ENCODE measurements around the gene RPRD1A. TPM values are rescaled to one million over a fixed set of nuclear protein-coding genes. Genes with fewer than 3 reads are reported as not detected.

Gene RPRD1A
- total and polyA plus RNA-seq, 2 of the 4 experiments (the other 2 are of a cell fraction) = 23.3 to 27.2 TPM

- POLR2A ChIA-PET (ENCODE audit: unreplicated experiment) = no interaction called here
- H3K18ac ChIP-seq (ENCODE audit: low read depth, low read length) = no peak overlapping the region
- no peak overlapping the region for H2AFZ ChIP-seq (replicated peaks; ENCODE audit: low read length, poor library complexity)
- DNase-seq = no peak
- dilution Hi-C loops (cut with HindIII; ENCODE audit: low sequenced_read_pairs, unreplicated experiment) = no loop called here
- no peak overlapping the region for H2BK20ac ChIP-seq (ENCODE audit: low read depth, low read length)
- TF ChIP-seq MAZ (IDR thresholded peaks at IDR 0.05; ENCODE audit: borderline replicate concordance, low read depth, low read length) = no peak
- no peak for TF ChIP-seq CHD1 (IDR thresholded peaks at IDR 0.05; ENCODE audit: low read depth, low read length)
- TF ChIP-seq CTCF (conservative IDR thresholded peaks at IDR 0.05; ENCODE audit: low read depth, low read length) = no peak
- TF ChIP-seq MAFK (IDR thresholded peaks at IDR 0.05; ENCODE audit: low read depth, low read length) = no peak
- no peak for TF ChIP-seq BHLHE40 (IDR thresholded peaks at IDR 0.05; ENCODE audit: low read depth, low read length)
- TF ChIP-seq RAD21 (IDR thresholded peaks at IDR 0.05; ENCODE audit: low read length) = no peak
- no peak for TF ChIP-seq RFX5 (IDR thresholded peaks at IDR 0.05; ENCODE audit: low read depth, low read length)
- TF ChIP-seq FOS (IDR thresholded peaks at IDR 0.05; ENCODE audit: low read depth, low read length) = no peak
- TF ChIP-seq CEBPB (IDR thresholded peaks at IDR 0.05; ENCODE audit: low read depth, low read length) = no peak
- TF ChIP-seq USF2 (IDR thresholded peaks at IDR 0.05; ENCODE audit: low read depth, low read length) = no peak
- TF ChIP-seq SMC3 (IDR thresholded peaks at IDR 0.05; ENCODE audit: low read depth, low read length) = no peak
- no peak for TF ChIP-seq MXI1 (IDR thresholded peaks at IDR 0.05; ENCODE audit: borderline replicate concordance, low read depth, low read length)
- no peak for TF ChIP-seq ELK1 (IDR thresholded peaks at IDR 0.05; ENCODE audit: borderline replicate concordance, low read depth, low read length)
- no peak for TF ChIP-seq RCOR1 (IDR thresholded peaks at IDR 0.05; ENCODE audit: insufficient replicate concordance, low read length)
- no peak for TF ChIP-seq NFE2L2 (IDR thresholded peaks at IDR 0.05; ENCODE audit: low read depth, low read length)
- no peak for TF ChIP-seq POLR2A (IDR thresholded peaks at IDR 0.05; ENCODE audit: low read depth, low read length)
- H4K5ac ChIP-seq (ENCODE audit: low read depth, low read length) = no peak overlapping the region
- no peak overlapping the region for H2BK15ac ChIP-seq (ENCODE audit: low read depth, low read length)
- no peak for ATAC-seq (ENCODE audit: low read depth)
- no peak overlapping the region for H2BK5ac ChIP-seq (ENCODE audit: low read depth, low read length, poor library complexity, severe bottlenecking)
- no peak overlapping the region for H4K91ac ChIP-seq (ENCODE audit: insufficient read depth, low read depth, low read length)
- no peak overlapping the region for H3K4ac ChIP-seq (ENCODE audit: low read depth, low read length)
- H3K9me3 ChIP-seq (ENCODE audit: control insufficient read depth, insufficient read depth, low read length) = no peaks in the 10 kb centered on the region
- H4K8ac ChIP-seq (ENCODE audit: low read depth in 2 of 2, low read length in 2 of 2) = no peak overlapping the region
- intact Hi-C loops (cut with micrococcal nuclease) = no loop called here
- H3K4me3 ChIP-seq (ENCODE audit: insufficient read depth, low read depth, low read length) = no peak overlapping the region
- CTCF ChIA-PET = no interaction called here
- no peak overlapping the region for H3K14ac ChIP-seq (replicated peaks; ENCODE audit: low read depth, low read length)
- H3K9ac ChIP-seq (ENCODE audit: low read depth, low read length) = no peak overlapping the region
- H2AK5ac ChIP-seq (ENCODE audit: low read depth, low read length) = no peak overlapping the region
- H3K79me1 ChIP-seq (ENCODE audit: low read depth in 1 of 2, low read length in 2 of 2) = no peaks in the 10 kb centered on the region
- in situ Hi-C loops (cut with MboI; ENCODE audit: low sequenced_read_pairs) = loop anchor here (10.0 kb wide), 1 partner anchor 188 kb away; no protein-coding TSS in a partner anchor
- H3K4me1 ChIP-seq (ENCODE audit: control insufficient read depth, insufficient read depth, low read length) = no peaks in the 10 kb centered on the region
- H3K9me1 ChIP-seq (ENCODE audit: insufficient read depth, low read length) = no peaks in the 10 kb centered on the region
- no peak overlapping the region for H2BK120ac ChIP-seq (ENCODE audit: low read depth, low read length)
- WGBS, 2 experiments (ENCODE audit: extremely low coverage in 2 of 2, insufficient read length in 1 of 2) = no CpG with 5 or more reads among the region's 6 CpGs
- no peak overlapping the region for H2AK9ac ChIP-seq (replicated peaks; ENCODE audit: low read depth, low read length, poor library complexity)
- no peaks in the 10 kb centered on the region for H4K20me1 ChIP-seq (ENCODE audit: insufficient read depth, low read length)
- H3K56ac ChIP-seq (ENCODE audit: extremely low read depth, insufficient read depth, low read length) = no peak overlapping the region
- no peaks in the 10 kb centered on the region for H3K36me3 ChIP-seq (ENCODE audit: control insufficient read depth, insufficient read depth, low read length)
- peaks cover 12% of the 10 kb centered on the region for H3K27me3 ChIP-seq (ENCODE audit: control insufficient read depth, insufficient read depth, low read length)
- H3K23ac ChIP-seq (ENCODE audit: low read depth, low read length) = no peak overlapping the region
- H3K27ac ChIP-seq (ENCODE audit: insufficient read depth, low read length) = no peak overlapping the region
- no TSS peak for BruUV-seq (replicated peaks)
- H3K4me2 ChIP-seq (ENCODE audit: low read depth, low read length) = no peak overlapping the region
Measured at GRCh38 chr18:35942661-35943060, 124.7 kb downstream of the RPRD1A start.

Data from IMR-90 (cell line).